ENCODE results near the gene IL34.

Gene IL34

DNA sequence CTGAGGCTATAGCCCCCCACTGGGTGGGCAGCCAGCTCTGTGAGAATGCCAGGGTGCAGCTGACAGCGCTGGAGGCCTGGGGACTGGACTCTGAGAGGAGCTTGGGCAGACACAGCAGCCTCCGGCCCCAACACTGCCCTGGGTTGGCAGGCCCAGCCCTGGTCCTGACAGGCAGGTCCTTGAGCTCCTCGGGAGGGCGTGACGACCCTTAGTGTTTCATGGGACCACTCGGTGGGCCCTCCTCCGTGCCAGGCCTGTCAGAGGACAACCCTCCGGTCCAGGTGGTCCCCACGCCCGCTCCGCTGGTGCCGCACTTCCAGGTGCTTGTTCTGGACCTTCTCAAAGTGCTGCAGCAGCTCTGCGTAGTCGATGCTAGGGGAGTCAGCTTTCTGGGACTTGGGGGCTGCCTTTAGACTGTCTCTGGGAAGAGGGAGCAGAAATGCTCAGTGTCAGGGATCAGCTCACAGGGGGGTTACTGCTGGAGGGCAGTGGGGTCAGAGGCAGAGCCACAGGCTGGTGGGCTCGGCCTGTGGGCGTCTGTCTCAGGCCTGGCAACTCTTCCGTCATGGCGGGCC is 41.4 kb downstream of the IL34 start:
- peaks cover 13% of the 10 kb centered on the region for H3K36me3 ChIP-seq
- peak overlapping the region; percentile 98; the same call in 1 of the 2 replicates for H3K4me2 ChIP-seq
- 0 out of 2 replicates have a peak overlapping the region, but pooled peaks have one; percentile 3 for H3K9ac ChIP-seq
- peak overlapping the region; percentile 51; the same call in 1 of the 2 replicates for H3K27ac ChIP-seq
- no peak for TF ChIP-seq Cebpa-rat (IDR thresholded peaks at IDR 0.05)
- H3K4me1 ChIP-seq, result peaks cover 89% of the 10 kb centered on the region
- H3K9me3 ChIP-seq, result no peaks in the 10 kb centered on the region
- no peak overlapping the region for H3K4me3 ChIP-seq
- peaks cover 21% of the 10 kb centered on the region for H4K20me1 ChIP-seq
- H3K27me3 ChIP-seq, result no peaks in the 10 kb centered on the region

GRCh38 chr16:70688246-70688742 is 41.9 kb downstream of the IL34 start:
- no peak overlapping the region for H3K4me3 ChIP-seq
- no peak for TF ChIP-seq Cebpa-rat (IDR thresholded peaks at IDR 0.05)
- H3K4me1 ChIP-seq, result peaks cover 89% of the 10 kb centered on the region
- no peaks in the 10 kb centered on the region for H3K9me3 ChIP-seq
- no peaks in the 10 kb centered on the region for H3K27me3 ChIP-seq
- H3K36me3 ChIP-seq, result peaks cover 8% of the 10 kb centered on the region
- H4K20me1 ChIP-seq, result peaks cover 16% of the 10 kb centered on the region
- peak overlapping the region; percentile 37; the same call in 1 of the 2 replicates for H3K4me2 ChIP-seq
- 0 out of 2 replicates have a peak overlapping the region, but pooled peaks have one; percentile 3 for H3K9ac ChIP-seq
- peak overlapping the region; percentile 51 for H3K27ac ChIP-seq

GRCh38 chr16:70689035-70689969 is 42.9 kb downstream of the IL34 start:
- H4K20me1 ChIP-seq, result peaks cover 6% of the 10 kb centered on the region
- peaks cover 89% of the 10 kb centered on the region for H3K4me1 ChIP-seq
- H3K9ac ChIP-seq, result no peak overlapping the region
- no peak overlapping the region for H3K4me3 ChIP-seq
- peak overlapping the region; percentile 37 for H3K4me2 ChIP-seq
- H3K27ac ChIP-seq, result 0 out of 2 replicates have a peak overlapping the region, but pooled peaks have one; percentile 51
- no peaks in the 10 kb centered on the region for H3K9me3 ChIP-seq
- peaks cover 1% of the 10 kb centered on the region for H3K36me3 ChIP-seq
- TF ChIP-seq Cebpa-rat (IDR thresholded peaks at IDR 0.05), result no peak
- no peaks in the 10 kb centered on the region for H3K27me3 ChIP-seq

DNA sequence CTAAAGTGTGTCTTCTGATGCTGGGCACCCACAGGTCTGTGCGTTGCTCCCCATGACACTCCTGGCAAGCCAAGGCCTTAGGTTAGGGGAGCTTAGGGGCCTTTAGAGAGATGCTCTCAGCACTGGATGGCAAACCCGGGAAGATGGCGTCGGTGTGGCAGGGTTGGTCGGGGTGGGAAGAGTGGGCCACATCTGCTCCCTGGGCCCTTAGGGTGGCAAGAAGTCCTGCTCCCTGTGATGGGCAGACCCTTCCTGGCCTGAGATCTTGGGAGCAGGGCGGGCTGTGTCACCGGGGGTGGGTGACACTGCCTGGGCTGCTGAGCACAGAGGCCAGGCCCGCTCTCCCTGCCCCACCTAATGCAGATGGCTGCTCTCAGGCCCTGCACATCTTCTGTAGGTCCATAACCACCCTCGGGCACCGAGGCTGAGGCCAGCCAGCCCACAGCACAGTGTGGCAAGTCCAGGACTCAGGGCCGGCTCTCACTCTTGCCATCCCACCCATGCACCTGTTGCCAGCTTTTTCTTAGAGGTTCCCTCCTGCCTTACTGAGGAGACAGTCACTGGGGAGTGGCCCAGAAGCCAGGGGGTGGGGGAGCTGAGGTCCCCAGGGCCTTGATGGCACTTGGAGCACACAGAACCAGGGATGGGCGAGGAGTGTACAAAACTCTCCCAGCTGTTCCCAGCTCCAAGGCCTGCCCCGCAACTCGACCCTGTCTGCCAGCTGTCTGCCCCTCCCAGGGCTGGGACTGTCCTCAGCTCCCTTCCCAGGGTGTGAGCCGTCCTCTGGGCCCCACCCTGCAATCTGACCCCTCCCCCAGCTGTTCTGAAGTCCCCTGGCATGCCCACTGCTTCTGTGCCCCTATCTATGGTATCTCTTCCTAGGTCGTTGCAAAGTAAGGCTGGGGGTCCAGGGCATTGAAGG is 43.9 kb downstream of the IL34 start:
- peak overlapping the region; percentile 85 for H3K4me2 ChIP-seq
- peak overlapping the region; percentile 87 for H3K27ac ChIP-seq
- no peak overlapping the region for H3K4me3 ChIP-seq
- peaks cover 4% of the 10 kb centered on the region for H3K36me3 ChIP-seq
- H4K20me1 ChIP-seq, result no peaks in the 10 kb centered on the region
- H3K9me3 ChIP-seq, result no peaks in the 10 kb centered on the region
- H3K27me3 ChIP-seq, result no peaks in the 10 kb centered on the region
- TF ChIP-seq Cebpa-rat (IDR thresholded peaks at IDR 0.05), result no peak
- H3K9ac ChIP-seq, result peak overlapping the region; percentile 40
- peaks cover 92% of the 10 kb centered on the region for H3K4me1 ChIP-seq

GRCh38 chr16:70691223-70692129 is 45.1 kb downstream of the IL34 start:
- Histone ChIP-seq H3K9ac (peak overlapping the region; percentile 73), H3K4me1 (peaks cover 100% of the 10 kb centered on the region), H4K20me1 (no peaks in the 10 kb centered on the region), H3K4me2 (peak overlapping the region; percentile 85), H3K4me3 (no peak overlapping the region), H3K9me3 (no peaks in the 10 kb centered on the region), H3K27ac (peak overlapping the region; percentile 87), H3K27me3 (no peaks in the 10 kb centered on the region), H3K36me3 (peaks cover 4% of the 10 kb centered on the region)
- TF ChIP-seq Cebpa-rat (IDR thresholded peaks at IDR 0.05), result no peak

GRCh38 chr16:70692130-70692872 is 45.9 kb downstream of the IL34 start:
- Histone ChIP-seq H3K27ac (peak overlapping the region; percentile 87), H3K4me1 (peaks cover 100% of the 10 kb centered on the region), H3K36me3 (peaks cover 4% of the 10 kb centered on the region), H3K9ac (peak overlapping the region; percentile 73), H3K9me3 (no peaks in the 10 kb centered on the region), H4K20me1 (no peaks in the 10 kb centered on the region), H3K4me2 (peak overlapping the region; percentile 85), H3K27me3 (no peaks in the 10 kb centered on the region), H3K4me3 (no peak overlapping the region)
- no peak for TF ChIP-seq Cebpa-rat (IDR thresholded peaks at IDR 0.05)

DNA sequence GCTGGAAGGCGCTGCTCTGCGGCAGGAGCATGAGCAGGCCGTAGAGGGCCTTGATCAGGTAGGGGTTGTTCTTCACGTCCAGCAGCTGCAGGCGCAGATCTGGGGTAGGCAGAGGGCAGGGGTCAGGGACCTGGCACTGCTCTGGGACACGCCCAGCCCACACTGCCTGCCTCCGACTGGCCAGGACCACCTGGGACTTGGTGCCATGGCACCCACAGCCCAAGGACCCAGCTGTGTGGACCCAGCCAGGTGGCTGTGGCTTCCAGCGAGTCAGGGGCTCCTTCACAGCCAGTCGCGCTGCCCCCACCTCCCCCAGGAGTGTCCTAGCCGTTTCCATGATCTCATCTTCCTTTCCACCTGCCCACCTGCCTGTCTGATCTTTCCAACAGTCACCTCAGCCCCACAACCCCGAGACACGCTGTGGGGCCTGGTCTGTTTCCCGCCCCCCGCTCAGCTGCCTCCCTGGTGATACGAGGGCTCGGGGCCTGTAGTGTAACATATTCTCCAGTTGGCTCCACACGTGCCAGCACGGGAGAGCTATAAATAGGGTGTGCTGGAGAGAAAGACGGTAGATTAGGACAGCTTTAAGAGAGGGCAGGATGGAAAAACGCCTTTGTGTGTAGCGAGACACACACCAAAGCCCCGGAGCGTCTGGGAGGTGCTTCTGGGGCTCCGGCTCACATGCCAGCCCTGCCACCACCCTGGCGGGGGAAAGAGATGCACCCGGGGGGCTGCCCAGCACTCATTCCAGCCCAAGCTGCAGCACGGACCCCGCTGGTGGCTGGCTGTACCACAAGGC is 46.7 kb downstream of the IL34 start:
- Histone ChIP-seq H3K9ac (peak overlapping the region; percentile 73), H4K20me1 (no peaks in the 10 kb centered on the region), H3K36me3 (peaks cover 5% of the 10 kb centered on the region), H3K4me1 (peaks cover 100% of the 10 kb centered on the region), H3K9me3 (no peaks in the 10 kb centered on the region), H3K4me2 (peak overlapping the region; percentile 85), H3K27ac (peak overlapping the region; percentile 87), H3K4me3 (no peak overlapping the region), H3K27me3 (no peaks in the 10 kb centered on the region)
- TF ChIP-seq Cebpa-rat (IDR thresholded peaks at IDR 0.05), result no peak
